ENCODE data around the gene CRYM. TPM values are rescaled to one million over a fixed set of nuclear protein-coding genes. Genes with fewer than 3 reads are reported as not detected.
"Not testable (repeated sequence)": the region's sequence is repeated elsewhere in the genome, so short reads cannot be mapped to it uniquely, and the experiment has no call there.

CRYM gene
- total RNA-seq = 0.84 TPM

- H3K4me1 ChIP-seq (ENCODE audit: insufficient read depth, low read length) = peaks cover 11% of the 10 kb centered on the region
- H3K27me3 ChIP-seq (ENCODE audit: insufficient read depth, low read length) = peaks cover 51% of the 10 kb centered on the region
- no peaks in the 10 kb centered on the region for H3K9me3 ChIP-seq (ENCODE audit: low read depth, low read length)
- no peak within 1 kb of the TSS for H3K4me3 ChIP-seq (ENCODE audit: low read length)
Observed at GRCh38 chr16:21277927-21278706, at the start of gene CRYM. TSS of gene CRYM (minus strand) at chr16:21278290. CDS start at chr16:21278251, 39 bp downstream.

- no peaks in the 10 kb centered on the region for H3K4me1 ChIP-seq (ENCODE audit: insufficient read depth, low read length)
- H3K9me3 ChIP-seq (ENCODE audit: low read depth, low read length) = no peaks in the 10 kb centered on the region
- H3K4me3 ChIP-seq (ENCODE audit: low read length) = no peak overlapping the region
- no peaks in the 10 kb centered on the region for H3K27me3 ChIP-seq (ENCODE audit: insufficient read depth, low read length)
Observed at GRCh38 chr16:21327046-21327445, 49.0 kb upstream of the CRYM start.

- no peaks in the 10 kb centered on the region for H3K27me3 ChIP-seq (ENCODE audit: insufficient read depth, low read length)
- H3K9me3 ChIP-seq (ENCODE audit: low read depth, low read length) = no peaks in the 10 kb centered on the region
- no peaks in the 10 kb centered on the region for H3K4me1 ChIP-seq (ENCODE audit: insufficient read depth, low read length)
- no peak overlapping the region for H3K4me3 ChIP-seq (ENCODE audit: low read length)
Observed at GRCh38 chr16:21326459-21326858, 48.4 kb upstream of the CRYM start.

GRCh38 chr16:21324267-21324666 is 46.2 kb upstream of the CRYM start:
- Histone ChIP-seq H3K27me3 (ENCODE audit: insufficient read depth, low read length) (no peaks in the 10 kb centered on the region), H3K9me3 (ENCODE audit: low read depth, low read length) (no peaks in the 10 kb centered on the region), H3K4me3 (ENCODE audit: low read length) (no peak overlapping the region), H3K4me1 (ENCODE audit: insufficient read depth, low read length) (no peaks in the 10 kb centered on the region)

- H3K27me3 ChIP-seq (ENCODE audit: insufficient read depth, low read length); H3K4me1 ChIP-seq (ENCODE audit: insufficient read depth, low read length); H3K9me3 ChIP-seq (ENCODE audit: low read depth, low read length); H3K4me3 ChIP-seq (ENCODE audit: low read length): not testable (repeated sequence)
Observed at GRCh38 chr16:21322251-21322650, 44.2 kb upstream of the CRYM start.

- no peaks in the 10 kb centered on the region for H3K27me3 ChIP-seq (ENCODE audit: insufficient read depth, low read length)
- H3K4me1 ChIP-seq (ENCODE audit: insufficient read depth, low read length) = no peaks in the 10 kb centered on the region
- H3K4me3 ChIP-seq (ENCODE audit: low read length) = no peak overlapping the region
Observed at GRCh38 chr16:21321736-21322135, 43.6 kb upstream of the CRYM start.

GRCh38 chr16:21314339-21314738 is 36.2 kb upstream of the CRYM start:
- Histone ChIP-seq H3K27me3 (ENCODE audit: insufficient read depth, low read length) (no peaks in the 10 kb centered on the region), H3K9me3 (ENCODE audit: low read depth, low read length) (no peaks in the 10 kb centered on the region), H3K4me1 (ENCODE audit: insufficient read depth, low read length) (no peaks in the 10 kb centered on the region), H3K4me3 (ENCODE audit: low read length) (no peak overlapping the region)

More at GRCh38 chr16:21321736-21322135, 43.6 kb upstream of the CRYM start:
- H3K9me3 ChIP-seq (ENCODE audit: low read depth, low read length) = no peaks in the 10 kb centered on the region

GRCh38 chr16:21312863-21313372 is 34.8 kb upstream of the CRYM start:
- H3K27me3 ChIP-seq (ENCODE audit: insufficient read depth, low read length); H3K4me3 ChIP-seq (ENCODE audit: low read length); H3K9me3 ChIP-seq (ENCODE audit: low read depth, low read length); H3K4me1 ChIP-seq (ENCODE audit: insufficient read depth, low read length): not testable (repeated sequence)

GRCh38 chr16:21312046-21312445 is 34.0 kb upstream of the CRYM start:
- H3K9me3 ChIP-seq (ENCODE audit: low read depth, low read length); H3K27me3 ChIP-seq (ENCODE audit: insufficient read depth, low read length); H3K4me1 ChIP-seq (ENCODE audit: insufficient read depth, low read length); H3K4me3 ChIP-seq (ENCODE audit: low read length): not testable (repeated sequence)

GRCh38 chr16:21306712-21307111 is 28.6 kb upstream of the CRYM start:
- not testable (repeated sequence) for H3K4me1 ChIP-seq (ENCODE audit: insufficient read depth, low read length); H3K27me3 ChIP-seq (ENCODE audit: insufficient read depth, low read length); H3K4me3 ChIP-seq (ENCODE audit: low read length); H3K9me3 ChIP-seq (ENCODE audit: low read depth, low read length)

- Histone ChIP-seq H3K4me1 (ENCODE audit: insufficient read depth, low read length) (peaks cover 22% of the 10 kb centered on the region), H3K27me3 (ENCODE audit: insufficient read depth, low read length) (no peaks in the 10 kb centered on the region), H3K4me3 (ENCODE audit: low read length) (no peak overlapping the region), H3K9me3 (ENCODE audit: low read depth, low read length) (no peaks in the 10 kb centered on the region)
Observed at GRCh38 chr16:21302898-21303528, 24.9 kb upstream of the CRYM start.

- Histone ChIP-seq H3K27me3 (ENCODE audit: insufficient read depth, low read length) (no peaks in the 10 kb centered on the region), H3K4me3 (ENCODE audit: low read length) (no peak overlapping the region), H3K9me3 (ENCODE audit: low read depth, low read length) (no peaks in the 10 kb centered on the region), H3K4me1 (ENCODE audit: insufficient read depth, low read length) (peaks cover 22% of the 10 kb centered on the region)
Observed at GRCh38 chr16:21302454-21302853, 24.4 kb upstream of the CRYM start.

GRCh38 chr16:21301895-21302291 is 23.8 kb upstream of the CRYM start:
- H3K27me3 ChIP-seq (ENCODE audit: insufficient read depth, low read length) = no peaks in the 10 kb centered on the region
- H3K4me3 ChIP-seq (ENCODE audit: low read length) = peak overlapping the region; percentile 40
- H3K4me1 ChIP-seq (ENCODE audit: insufficient read depth, low read length) = peaks cover 22% of the 10 kb centered on the region
- no peaks in the 10 kb centered on the region for H3K9me3 ChIP-seq (ENCODE audit: low read depth, low read length)

- H3K4me3 ChIP-seq (ENCODE audit: low read length) = peak overlapping the region; percentile 40
- no peaks in the 10 kb centered on the region for H3K9me3 ChIP-seq (ENCODE audit: low read depth, low read length)
- H3K27me3 ChIP-seq (ENCODE audit: insufficient read depth, low read length) = no peaks in the 10 kb centered on the region
Observed at GRCh38 chr16:21301168-21301894, 23.2 kb upstream of the CRYM start.

More at GRCh38 chr16:21301168-21301894, 23.2 kb upstream of the CRYM start:
- peaks cover 22% of the 10 kb centered on the region for H3K4me1 ChIP-seq (ENCODE audit: insufficient read depth, low read length)
